GM12874 (cell line): Measurements from ENCODE around the gene LRCH1.

Experiments used
- CTCF ChIP-seq: IDR thresholded peaks from 2 replicates; pipeline ENCODE4 v1.5.1; 2011; ENCODE audit warnings: low read depth, mild to moderate bottlenecking, control low read depth, low read length, moderate library complexity; ENCODE audit not compliant: insufficient read depth

Gene LRCH1

GRCh38 chr13:46520166-46520565 is 32.8 kb upstream of the LRCH1 start:
- no peak for TF ChIP-seq CTCF

GRCh38 chr13:46521486-46521885 is 31.5 kb upstream of the LRCH1 start:
- TF ChIP-seq CTCF: no peak

- no peak for TF ChIP-seq CTCF
Observed at GRCh38 chr13:46521921-46522747, 30.8 kb upstream of the LRCH1 start.

GRCh38 chr13:46522748-46523030 is 30.3 kb upstream of the LRCH1 start:
- no peak for TF ChIP-seq CTCF

GRCh38 chr13:46523972-46524752 is 28.8 kb upstream of the LRCH1 start:
- TF ChIP-seq CTCF: no peak

GRCh38 chr13:46526100-46526735 is 26.8 kb upstream of the LRCH1 start:
- no peak for TF ChIP-seq CTCF

GRCh38 chr13:46526740-46527139 is 26.2 kb upstream of the LRCH1 start:
- TF ChIP-seq CTCF: no peak
